Mesenchymal stem cell (in vitro differentiated cells and primary cell): ENCODE measurements around the gene PAM16.

Experiments used
- DNase-seq: peaks from one replicate; pipeline ENCODE4 v3.0.0-alpha.2; 2013
- H2AFZ ChIP-seq: one replicate; pipeline ENCODE4 v1.6.1; 2013; ENCODE audit warnings: low read depth, mild to moderate bottlenecking, control low read depth, inconsistent platforms, low read length, moderate library complexity
- H2AK5ac ChIP-seq: 2 replicates; pipeline ENCODE4 v1.6.1; 2013; ENCODE audit warnings: low read length, moderate library complexity, mild to moderate bottlenecking, inconsistent platforms; ENCODE audit not compliant: severe bottlenecking
- H2BK120ac ChIP-seq: one replicate; pipeline ENCODE4 v1.6.1; 2013; ENCODE audit warnings: low read depth, mild to moderate bottlenecking, inconsistent platforms, low read length, moderate library complexity
- H2BK12ac ChIP-seq, 2 experiments: one replicate each; pipeline ENCODE4 v1.6.1; 2013; ENCODE audit warnings: inconsistent platforms in 2 of 2, low read length in 2 of 2, mild to moderate bottlenecking in 2 of 2, moderate library complexity in 2 of 2, control low read depth in 1 of 2
- H2BK15ac ChIP-seq: one replicate; pipeline ENCODE4 v1.6.1; 2013; ENCODE audit warnings: mild to moderate bottlenecking, low read depth, inconsistent platforms; ENCODE audit not compliant: poor library complexity, severe bottlenecking
- H2BK5ac ChIP-seq: 2 replicates; pipeline ENCODE4 v1.6.1; 2013; ENCODE audit warnings: low read depth, mild to moderate bottlenecking, low read length, control low read depth, inconsistent platforms; ENCODE audit not compliant: poor library complexity, severe bottlenecking
- H3K14ac ChIP-seq, 2 experiments: one replicate each; pipeline ENCODE4 v1.6.1; 2013; ENCODE audit warnings: inconsistent platforms in 2 of 2, low read length in 2 of 2, control low read depth in 1 of 2, mild to moderate bottlenecking in 1 of 2, moderate library complexity in 1 of 2
- H3K18ac ChIP-seq, 2 experiments: one replicate each; pipeline ENCODE4 v1.6.1; 2013; ENCODE audit warnings: inconsistent platforms in 2 of 2, low read length in 2 of 2, control low read depth in 1 of 2, low read depth in 1 of 2, mild to moderate bottlenecking in 1 of 2
- H3K23ac ChIP-seq, 2 experiments: one replicate each; pipeline ENCODE4 v1.6.1; 2013; ENCODE audit warnings: inconsistent platforms in 2 of 2, low read length in 2 of 2, mild to moderate bottlenecking in 2 of 2, moderate library complexity in 2 of 2, control low read depth in 1 of 2
- H3K27ac ChIP-seq: 2 replicates; pipeline ENCODE4 v1.5.1; 2013; ENCODE audit warnings: mild to moderate bottlenecking, moderate library complexity, low read length, control low read depth, inconsistent platforms; ENCODE audit not compliant: poor library complexity, severe bottlenecking
- H3K27me3 ChIP-seq, 2 experiments: 2 replicates each; pipeline versions ENCODE4 v1.6.1 to v1.7.0; 2013; ENCODE audit warnings: low read length in 2 of 2, mild to moderate bottlenecking in 2 of 2, moderate library complexity in 2 of 2, control low read depth in 1 of 2, inconsistent platforms in 1 of 2; ENCODE audit not compliant: control insufficient read depth in 1 of 2, insufficient read depth in 1 of 2
- H3K36me3 ChIP-seq, 2 experiments: 2 replicates each; pipeline versions ENCODE4 v1.6.1 to v1.7.0; 2013; ENCODE audit warnings: low read length in 2 of 2, control low read depth in 1 of 2, inconsistent platforms in 1 of 2, low read depth in 1 of 2, mild to moderate bottlenecking in 1 of 2; ENCODE audit not compliant: insufficient read depth in 2 of 2, control insufficient read depth in 1 of 2
- H3K4ac ChIP-seq, 2 experiments: one replicate each; pipeline ENCODE4 v1.6.1; 2013; ENCODE audit warnings: inconsistent platforms in 2 of 2, low read length in 2 of 2, mild to moderate bottlenecking in 2 of 2, moderate library complexity in 2 of 2, control low read depth in 1 of 2, low read depth in 1 of 2
- H3K4me1 ChIP-seq: 2 replicates; pipeline ENCODE4 v1.6.1; 2013; ENCODE audit warnings: low read depth, low read length, control low read depth; ENCODE audit not compliant: control insufficient read depth, insufficient read depth
- H3K4me2 ChIP-seq: 2 replicates; pipeline ENCODE4 v1.6.1; 2013; ENCODE audit warnings: low read length, mild to moderate bottlenecking, inconsistent platforms; ENCODE audit not compliant: poor library complexity, severe bottlenecking
- H3K4me3 ChIP-seq, 2 experiments: 2 replicates each; pipeline versions ENCODE4 v1.5.1 to v1.7.0; 2013; ENCODE audit warnings: low read length in 2 of 2, mild to moderate bottlenecking in 2 of 2, control low read depth in 1 of 2, low read depth in 1 of 2; ENCODE audit not compliant: insufficient read depth in 1 of 2
- H3K79me1 ChIP-seq: replicated peaks from 2 replicates; pipeline ENCODE4 v1.6.1; 2013; ENCODE audit warnings: mild to moderate bottlenecking, control low read depth, low read length, inconsistent platforms; ENCODE audit not compliant: poor library complexity, severe bottlenecking
- H3K9ac ChIP-seq: 2 replicates; pipeline ENCODE4 v1.7.0; 2013; ENCODE audit warnings: mild to moderate bottlenecking, low read length, moderate library complexity
- H3K9me3 ChIP-seq: 2 replicates; pipeline ENCODE4 v1.7.0; 2013; ENCODE audit warnings: mild to moderate bottlenecking, low read length; ENCODE audit not compliant: control insufficient read depth
- H4K8ac ChIP-seq: one replicate; pipeline ENCODE4 v1.6.1; 2013; ENCODE audit warnings: inconsistent platforms, mild to moderate bottlenecking, low read length, moderate library complexity
- H4K91ac ChIP-seq: one replicate; pipeline ENCODE4 v1.6.1; 2013; ENCODE audit warnings: mild to moderate bottlenecking, low read length, inconsistent platforms
- WGBS: methylation state at CpG from one replicate; pipeline ENCODE4 v1.1.7; 2013; ENCODE audit warnings: mixed read lengths; 5-methylcytosine and 5-hydroxymethylcytosine counted together

Gene PAM16

GRCh38 chr16:4376126-4376892, 25.2 kb upstream of the PAM16 start:
- H2BK12ac ChIP-seq, result peak overlapping the region in 1 of 2 experiments; percentile 4
- peaks cover 19% of the 10 kb centered on the region for H3K79me1 ChIP-seq
- H3K18ac ChIP-seq, result peak overlapping the region; percentile 54 to 88
- peak overlapping the region in 1 of 2 experiments; percentile 88 for H3K14ac ChIP-seq
- H2AFZ ChIP-seq, result no peak overlapping the region
- H3K27me3 ChIP-seq, result no peaks in the 10 kb centered on the region
- no peak overlapping the region for H2BK5ac ChIP-seq
- WGBS, result 65% methylated on average over 28 of the region's 31 CpGs
- peak overlapping the region; percentile 37 for H2AK5ac ChIP-seq
- H3K9me3 ChIP-seq, result no peaks in the 10 kb centered on the region
- peak overlapping the region; percentile 40 for H2BK15ac ChIP-seq
- peak overlapping the region in 1 of 2 experiments; percentile 27 for H3K4ac ChIP-seq
- no peak overlapping the region for H2BK120ac ChIP-seq
- peaks cover 32 to 47% of the 10 kb centered on the region in 2 experiments for H3K36me3 ChIP-seq
- H3K4me1 ChIP-seq, result peaks cover 85% of the 10 kb centered on the region
- H4K91ac ChIP-seq, result peak overlapping the region; percentile 46
- peak overlapping the region; percentile 11 for H3K4me2 ChIP-seq
- H3K23ac ChIP-seq, result peak overlapping the region in 1 of 2 experiments; percentile 5
- no peak for DNase-seq
- no peak overlapping the region for H3K27ac ChIP-seq
- H3K4me3 ChIP-seq, result peak overlapping the region in 1 of 2 experiments; percentile 70
- H3K9ac ChIP-seq, result peak overlapping the region; percentile 86
- peak overlapping the region; percentile 73 for H4K8ac ChIP-seq

- no peak for DNase-seq
- no peaks in the 10 kb centered on the region for H3K9me3 ChIP-seq
- 89% methylated on average over 15 of the region's 15 CpGs for WGBS
- no peak overlapping the region for H4K8ac ChIP-seq
- H2BK15ac ChIP-seq, result no peak overlapping the region
- H4K91ac ChIP-seq, result peak overlapping the region; percentile 12
- no peak overlapping the region for H2BK5ac ChIP-seq
- H2BK12ac ChIP-seq, result no peak overlapping the region
- H3K36me3 ChIP-seq, result peaks cover 26 to 41% of the 10 kb centered on the region in 2 experiments
- no peaks in the 10 kb centered on the region for H3K27me3 ChIP-seq
- H3K4ac ChIP-seq, result no peak overlapping the region
- peak overlapping the region; percentile 86 for H3K9ac ChIP-seq
- no peak overlapping the region for H3K27ac ChIP-seq
- peak overlapping the region in 1 of 2 experiments; percentile 28 for H3K18ac ChIP-seq
- peak overlapping the region; percentile 17 for H2AK5ac ChIP-seq
- no peak overlapping the region for H2BK120ac ChIP-seq
- peak overlapping the region in 1 of 2 experiments; percentile 88 for H3K14ac ChIP-seq
- peak overlapping the region in 1 of 2 experiments; percentile 70 for H3K4me3 ChIP-seq
- H3K4me1 ChIP-seq, result peaks cover 84% of the 10 kb centered on the region
- no peak overlapping the region for H3K4me2 ChIP-seq
- no peak overlapping the region for H2AFZ ChIP-seq
- no peak overlapping the region for H3K23ac ChIP-seq
- H3K79me1 ChIP-seq, result peaks cover 16% of the 10 kb centered on the region
These were observed 24.6 kb upstream of the PAM16 start for GRCh38 chr16:4375717-4376116.

- peak overlapping the region; percentile 70 for H4K8ac ChIP-seq
- no peak overlapping the region for H2AFZ ChIP-seq
- peak overlapping the region; percentile 83 for H3K27ac ChIP-seq
- H2BK5ac ChIP-seq, result no peak overlapping the region
- H3K79me1 ChIP-seq, result peaks cover 12% of the 10 kb centered on the region
- peaks cover 17 to 35% of the 10 kb centered on the region in 2 experiments for H3K36me3 ChIP-seq
- no peaks in the 10 kb centered on the region for H3K9me3 ChIP-seq
- peak overlapping the region; percentile 45 to 100 for H3K4me3 ChIP-seq
- peak overlapping the region; percentile 78 for H2BK120ac ChIP-seq
- H3K9ac ChIP-seq, result peak overlapping the region; percentile 97
- H3K27me3 ChIP-seq, result no peaks in the 10 kb centered on the region
- peak overlapping the region in 1 of 2 experiments; percentile 88 for H3K14ac ChIP-seq
- peak; percentile 94 for DNase-seq
- peak overlapping the region; percentile 61 for H3K4me2 ChIP-seq
- WGBS, result 9% methylated on average over 26 of the region's 30 CpGs
- peak overlapping the region; percentile 92 for H4K91ac ChIP-seq
- H3K23ac ChIP-seq, result no peak overlapping the region
- H2AK5ac ChIP-seq, result peak overlapping the region; percentile 90
- peaks cover 86% of the 10 kb centered on the region for H3K4me1 ChIP-seq
- peak overlapping the region; percentile 69 to 80 for H3K4ac ChIP-seq
- peak overlapping the region in 1 of 2 experiments; percentile 98 for H2BK12ac ChIP-seq
- H3K18ac ChIP-seq, result peak overlapping the region; percentile 74 to 97
- peak overlapping the region; percentile 55 for H2BK15ac ChIP-seq
These were observed 23.0 kb upstream of the PAM16 start for GRCh38 chr16:4373909-4374742.
